Measurements from ENCODE around the gene DNAJC2. TPM values are rescaled to one million over a fixed set of nuclear protein-coding genes. Genes with fewer than 3 reads are reported as not detected.

Gene DNAJC2
- total RNA-seq: 14.0 and 16.5 TPM in 2 replicates

GRCh38 chr7:103344453-103345149 is at the start of gene DNAJC2:
Gene DNAJC2 (minus strand): TSS chr7:103344767. CDS start chr7:103344622, 145 bp downstream.

GRCh38 chr7:103347507-103348267 is 3.1 kb upstream of the DNAJC2 start, which contains the start of gene PSMC2:
Gene PSMC2 (plus strand): TSS chr7:103347643. CDS start chr7:103347712, 69 bp downstream.

GRCh38 chr7:103296901-103297836 is 47.4 kb downstream of the DNAJC2 start, which contains the start of gene PMPCB:
Gene PMPCB (plus strand): TSS chr7:103297435. CDS start chr7:103297460, 25 bp downstream.

Small RNA genes lying within 50 kb of the gene (small RNA-seq; reads per million reads assigned to genes)
- 0.14 reads per million for gene RPS29P16

Other genes starting within 250 kb of the DNAJC2 start
- 11.8 and 25.9 TPM in 2 replicates for gene NAPEPLD, start 195.7 kb downstream of the DNAJC2 start, total RNA-seq
- 65.1 and 91.1 TPM in 2 replicates for gene PMPCB, start 47.3 kb downstream of the DNAJC2 start, total RNA-seq
- 122 and 186 TPM in 2 replicates for gene PSMC2, start 2.9 kb upstream of the DNAJC2 start, total RNA-seq
- gene SLC26A5, start 101.4 kb upstream of the DNAJC2 start, total RNA-seq: not detected in 2 replicates